HL-60 (cell line): ENCODE measurements around the gene ARMC9.

Source experiments
- DNase-seq, 2 experiments: peaks; one replicate each; pipeline ENCODE4 v3.0.0-alpha.2; 2010 to 2020; ENCODE audit warnings: low read depth in 1 of 2, low spot score in 1 of 2
- H3K27ac ChIP-seq: fragments of 250-450 bp; sonication (Bioruptor Pico); replicated peaks from 2 replicates; pipeline ENCODE4 v1.5.1; 2020; ENCODE audit warnings: mild to moderate bottlenecking, moderate library complexity
- H3K27me3 ChIP-seq: fragments of 250-450 bp; sonication (Bioruptor Pico); 2 replicates; pipeline ENCODE4 v1.5.1; 2021; ENCODE audit warnings: mild to moderate bottlenecking, moderate library complexity; ENCODE audit not compliant: insufficient read depth, poor library complexity, severe bottlenecking
- H3K4me3 ChIP-seq: replicated peaks from 2 replicates; pipeline ENCODE4 v1.5.1; 2011; ENCODE audit warnings: mild to moderate bottlenecking, control low read depth, low read length; ENCODE audit not compliant: insufficient read depth
- CTCF ChIP-seq: IDR thresholded peaks from one replicate; pipeline ENCODE4 v1.5.1; 2011; ENCODE audit warnings: low read length, control low read depth, inconsistent platforms; ENCODE audit not compliant: insufficient read depth
- GABPA ChIP-seq: IDR thresholded peaks from 2 replicates; pipeline ENCODE4 v1.6.1; 2012; ENCODE audit warnings: low read depth
- POLR2AphosphoS5 ChIP-seq: IDR thresholded peaks from 2 replicates; pipeline ENCODE4 v1.6.1; 2012; ENCODE audit warnings: low read depth
- SPI1 ChIP-seq: IDR thresholded peaks from 2 replicates; pipeline ENCODE4 v1.6.1; 2012; ENCODE audit warnings: low read depth, mild to moderate bottlenecking, borderline replicate concordance
- TF ChIP-seq, protein P1 (sequence below): IDR thresholded peaks from 2 replicates; pipeline ENCODE4 v1.6.1; 2012; ENCODE audit warnings: low read depth; ENCODE audit not compliant: insufficient replicate concordance

ARMC9 gene

GRCh38 chr2:231187736-231188505, 10.5 kb upstream of the ARMC9 start:
- TF ChIP-seq CTCF (no peak), SPI1 (no peak), POLR2AphosphoS5 (no peak), GABPA (no peak)
- TF ChIP-seq, protein P1, sequence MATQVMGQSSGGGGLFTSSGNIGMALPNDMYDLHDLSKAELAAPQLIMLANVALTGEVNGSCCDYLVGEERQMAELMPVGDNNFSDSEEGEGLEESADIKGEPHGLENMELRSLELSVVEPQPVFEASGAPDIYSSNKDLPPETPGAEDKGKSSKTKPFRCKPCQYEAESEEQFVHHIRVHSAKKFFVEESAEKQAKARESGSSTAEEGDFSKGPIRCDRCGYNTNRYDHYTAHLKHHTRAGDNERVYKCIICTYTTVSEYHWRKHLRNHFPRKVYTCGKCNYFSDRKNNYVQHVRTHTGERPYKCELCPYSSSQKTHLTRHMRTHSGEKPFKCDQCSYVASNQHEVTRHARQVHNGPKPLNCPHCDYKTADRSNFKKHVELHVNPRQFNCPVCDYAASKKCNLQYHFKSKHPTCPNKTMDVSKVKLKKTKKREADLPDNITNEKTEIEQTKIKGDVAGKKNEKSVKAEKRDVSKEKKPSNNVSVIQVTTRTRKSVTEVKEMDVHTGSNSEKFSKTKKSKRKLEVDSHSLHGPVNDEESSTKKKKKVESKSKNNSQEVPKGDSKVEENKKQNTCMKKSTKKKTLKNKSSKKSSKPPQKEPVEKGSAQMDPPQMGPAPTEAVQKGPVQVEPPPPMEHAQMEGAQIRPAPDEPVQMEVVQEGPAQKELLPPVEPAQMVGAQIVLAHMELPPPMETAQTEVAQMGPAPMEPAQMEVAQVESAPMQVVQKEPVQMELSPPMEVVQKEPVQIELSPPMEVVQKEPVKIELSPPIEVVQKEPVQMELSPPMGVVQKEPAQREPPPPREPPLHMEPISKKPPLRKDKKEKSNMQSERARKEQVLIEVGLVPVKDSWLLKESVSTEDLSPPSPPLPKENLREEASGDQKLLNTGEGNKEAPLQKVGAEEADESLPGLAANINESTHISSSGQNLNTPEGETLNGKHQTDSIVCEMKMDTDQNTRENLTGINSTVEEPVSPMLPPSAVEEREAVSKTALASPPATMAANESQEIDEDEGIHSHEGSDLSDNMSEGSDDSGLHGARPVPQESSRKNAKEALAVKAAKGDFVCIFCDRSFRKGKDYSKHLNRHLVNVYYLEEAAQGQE = no peak
- Histone ChIP-seq H3K4me3 (no peak overlapping the region), H3K27me3 (no peaks in the 10 kb centered on the region), H3K27ac (no peak overlapping the region)
- DNase-seq = no peak

DNA sequence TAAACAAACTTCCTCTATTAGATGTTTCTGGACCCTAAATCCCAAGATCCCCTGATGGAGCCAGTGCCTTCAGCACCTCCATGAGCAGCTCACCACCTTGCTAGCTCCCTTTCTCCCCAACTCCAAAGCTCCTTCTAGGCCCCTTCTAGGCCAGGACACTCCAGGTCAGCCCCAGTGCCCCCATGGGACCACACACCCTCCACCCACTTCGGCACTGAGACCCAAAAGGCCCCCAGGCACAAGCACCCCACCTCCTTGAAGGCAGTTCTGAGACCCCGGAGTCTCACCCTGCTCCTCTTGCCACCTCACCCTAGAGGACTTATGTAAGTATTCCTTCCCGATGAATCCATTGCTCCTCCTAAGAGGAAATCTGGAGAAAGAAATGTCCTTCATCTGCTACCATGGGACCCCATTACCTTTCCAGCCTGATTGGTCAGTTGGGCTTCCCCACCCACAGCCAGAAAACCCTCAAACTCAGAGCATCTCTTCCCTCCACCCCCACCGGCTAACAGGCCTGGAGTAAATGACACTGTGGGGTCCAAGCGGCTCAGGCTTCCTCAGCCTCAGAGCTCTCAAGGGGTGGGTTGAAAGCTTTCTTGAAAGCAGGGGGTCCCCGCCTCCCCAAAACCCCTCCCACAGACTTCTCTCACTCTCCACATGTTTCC, 9.8 kb upstream of the ARMC9 start:
- TF ChIP-seq, protein P1 = no peak
- TF ChIP-seq POLR2AphosphoS5 (no peak), SPI1 (no peak), GABPA (no peak), CTCF (no peak)
- H3K27me3 ChIP-seq = no peaks in the 10 kb centered on the region
- DNase-seq = no peak
- H3K27ac ChIP-seq = no peak overlapping the region
- no peak overlapping the region for H3K4me3 ChIP-seq

DNA sequence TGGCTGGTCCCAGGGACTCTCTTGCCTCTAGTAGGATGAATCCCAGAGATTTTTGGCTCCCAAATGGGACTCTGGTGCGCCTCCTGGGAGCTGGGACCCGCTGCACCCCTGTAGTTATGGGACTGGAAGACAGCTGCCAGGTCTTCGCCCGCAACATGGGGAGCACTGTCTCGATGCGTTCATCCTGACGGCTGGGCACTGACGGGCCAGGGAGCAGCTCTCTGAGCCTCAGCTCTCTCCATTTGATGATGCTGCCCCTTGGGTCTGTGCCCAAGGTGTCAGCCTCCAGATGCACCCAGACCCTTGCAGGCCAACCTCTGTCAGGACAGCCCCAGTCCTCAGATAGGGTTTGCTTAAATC, 9.3 kb upstream of the ARMC9 start:
- TF ChIP-seq CTCF = no peak
- TF ChIP-seq, protein P1 = no peak
- TF ChIP-seq POLR2AphosphoS5 = no peak
- no peak for TF ChIP-seq SPI1
- TF ChIP-seq GABPA = no peak
- no peak for DNase-seq
- Histone ChIP-seq H3K27ac (no peak overlapping the region), H3K27me3 (no peaks in the 10 kb centered on the region), H3K4me3 (no peak overlapping the region)
